GM19452 (cell line): ENCODE results near the gene CPA1.

Experiments used
- ATAC-seq: cut with Tn5 transposase; IDR thresholded peaks from one replicate; pipeline ENCODE4 v1.9.1; 2021; ENCODE audit not compliant: unreplicated experiment

Gene CPA1

DNA sequence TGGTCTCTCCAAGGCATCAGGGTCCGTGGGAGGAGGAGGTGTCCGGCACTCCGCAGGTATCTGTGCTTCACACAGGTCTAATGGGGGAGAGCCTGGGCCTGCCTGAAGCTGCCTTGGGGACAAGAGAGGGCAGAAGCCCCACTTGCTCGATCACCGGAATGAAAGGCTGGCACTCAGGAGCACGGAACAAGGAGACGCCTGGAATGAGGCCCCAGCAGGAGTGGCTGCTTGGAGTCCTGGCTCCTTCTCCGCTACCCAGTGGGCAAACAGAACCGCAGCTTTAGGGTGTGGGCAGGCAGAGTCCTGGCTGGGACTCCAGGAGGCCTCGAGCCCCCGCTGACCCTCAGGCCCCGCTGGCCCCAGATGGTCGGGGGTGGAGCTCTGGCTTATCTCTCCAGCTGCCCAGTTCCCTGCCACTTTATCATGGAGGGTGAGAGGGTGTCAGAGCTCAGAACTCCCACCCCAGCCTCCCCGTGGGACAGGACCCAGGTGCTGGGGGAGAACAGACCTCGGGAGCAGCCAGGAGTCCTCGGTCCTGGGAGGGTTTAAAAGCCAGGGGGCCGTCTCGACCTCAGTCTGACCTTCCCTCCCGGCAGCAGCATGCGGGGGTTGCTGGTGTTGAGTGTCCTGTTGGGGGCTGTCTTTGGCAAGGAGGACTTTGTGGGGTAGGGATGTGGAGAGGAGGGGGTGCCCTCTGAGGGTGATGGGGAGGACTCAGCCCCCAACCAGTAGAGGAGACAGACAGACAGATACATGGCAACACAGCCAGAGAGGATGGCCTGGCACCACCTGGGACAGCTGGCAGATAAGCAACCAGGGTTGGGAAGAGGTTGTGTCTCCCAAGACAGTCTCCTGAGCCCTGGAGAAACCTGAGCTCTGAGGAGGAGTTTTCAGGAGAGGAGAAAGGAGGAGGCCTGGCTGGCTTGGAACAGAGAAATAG lies at the start of gene CPA1:
Gene CPA1, plus strand, starts transcription at position 574 of the 940 bp plus-strand sequence. Its CDS starts 27 bp downstream, at position 601.
- ATAC-seq, result no peak

DNA sequence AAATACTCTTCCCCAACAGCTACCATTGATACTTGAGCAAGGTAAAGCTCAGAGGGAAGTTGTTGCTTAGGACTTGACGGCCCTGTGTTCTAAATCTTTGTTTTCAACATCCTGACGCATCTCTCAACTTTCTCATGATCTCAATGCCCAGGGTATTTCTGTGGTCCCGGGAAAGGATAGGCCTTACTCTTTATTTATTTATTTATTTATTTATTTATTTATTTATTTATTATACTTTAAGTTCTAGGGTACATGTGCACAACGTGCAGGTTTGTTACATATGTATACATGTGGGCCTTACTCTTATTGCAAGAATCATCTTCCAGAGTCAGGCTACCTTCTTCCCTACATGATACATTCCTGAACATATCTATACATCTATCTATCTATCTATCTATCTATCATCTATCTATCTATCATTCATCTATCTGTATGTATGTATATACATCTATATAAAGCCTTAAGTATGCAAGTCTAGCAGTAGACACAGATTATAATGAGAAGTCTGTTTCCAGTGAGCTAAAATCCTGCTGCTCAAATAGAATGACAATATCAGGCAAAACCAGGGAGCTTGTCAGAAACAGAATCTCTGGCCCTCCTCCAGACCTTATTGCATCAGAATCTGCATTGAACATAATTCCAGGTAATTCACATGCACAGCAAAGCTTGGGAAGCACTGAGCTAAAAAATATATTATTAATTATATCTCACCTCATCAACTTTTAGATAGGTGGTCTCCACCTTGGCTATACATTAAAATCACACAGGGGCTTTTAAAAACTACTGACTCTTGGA lies 47.8 kb upstream of the CPA1 start:
- no peak for ATAC-seq

DNA sequence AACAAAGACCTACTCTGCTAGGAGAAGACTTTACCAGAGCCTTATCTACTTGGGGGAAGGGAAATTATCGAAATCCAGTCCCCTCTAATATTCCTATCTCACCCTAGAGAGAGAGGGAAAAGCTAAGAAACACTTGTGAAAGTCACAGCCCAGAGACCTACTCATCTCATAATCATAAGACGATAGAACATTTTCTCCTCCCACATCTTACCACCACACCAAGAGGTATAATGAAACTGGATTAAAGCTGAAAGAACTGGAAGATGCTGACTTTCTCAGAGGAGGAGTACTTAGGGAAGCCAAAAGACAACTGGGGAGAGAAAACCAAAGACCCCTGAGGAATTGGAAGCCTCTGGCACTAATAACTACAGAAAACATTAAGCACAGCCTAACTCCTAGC lies 46.5 kb upstream of the CPA1 start:
- ATAC-seq, result no peak

DNA sequence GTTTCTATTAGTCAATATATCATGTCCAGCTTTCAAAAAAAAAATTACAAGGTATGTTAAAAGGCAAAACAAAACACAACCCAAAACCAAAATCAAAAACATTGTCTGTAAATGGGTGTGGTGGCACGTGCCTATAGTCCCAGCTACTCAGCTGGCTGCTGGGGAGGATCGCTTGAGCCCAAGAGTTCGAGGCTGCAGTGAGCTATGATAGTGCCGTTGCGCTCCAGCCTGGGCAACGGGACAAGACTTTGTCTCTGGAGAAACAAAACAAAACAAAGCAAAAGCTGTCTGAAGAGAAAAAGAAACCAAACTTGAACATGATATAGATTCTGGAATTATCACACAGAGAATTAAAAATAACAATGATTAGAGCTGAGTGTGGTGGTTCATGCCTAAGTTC lies 46.0 kb upstream of the CPA1 start:
- ATAC-seq, result no peak

DNA sequence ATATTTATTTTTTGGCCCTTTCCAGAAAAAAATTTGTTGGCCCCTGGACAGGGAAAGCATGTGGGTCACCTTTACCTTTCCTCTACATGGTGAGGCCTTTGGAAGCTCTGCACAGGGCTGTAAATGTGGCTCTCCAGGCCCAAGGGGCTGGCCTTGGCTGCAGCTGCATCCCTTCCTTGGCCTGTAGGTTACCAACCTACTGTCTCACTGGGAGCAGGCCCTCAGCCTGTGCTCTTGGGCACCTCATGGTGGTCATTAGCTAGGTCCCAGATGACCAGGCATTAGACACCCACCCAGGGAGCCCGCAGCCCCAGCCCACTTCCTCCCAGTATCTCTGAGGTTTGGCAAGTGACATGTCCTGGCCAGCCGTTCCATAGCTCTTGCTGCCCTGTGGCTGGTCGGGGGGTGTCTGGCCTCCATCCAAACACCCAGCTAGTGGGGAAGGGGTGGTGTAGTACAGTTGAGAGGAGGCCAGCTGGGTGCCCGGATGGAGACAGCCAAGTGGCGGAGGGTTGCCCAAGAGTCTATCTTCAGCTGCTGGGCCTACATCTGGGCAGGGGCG lies 42.8 kb upstream of the CPA1 start:
- no peak for ATAC-seq

DNA sequence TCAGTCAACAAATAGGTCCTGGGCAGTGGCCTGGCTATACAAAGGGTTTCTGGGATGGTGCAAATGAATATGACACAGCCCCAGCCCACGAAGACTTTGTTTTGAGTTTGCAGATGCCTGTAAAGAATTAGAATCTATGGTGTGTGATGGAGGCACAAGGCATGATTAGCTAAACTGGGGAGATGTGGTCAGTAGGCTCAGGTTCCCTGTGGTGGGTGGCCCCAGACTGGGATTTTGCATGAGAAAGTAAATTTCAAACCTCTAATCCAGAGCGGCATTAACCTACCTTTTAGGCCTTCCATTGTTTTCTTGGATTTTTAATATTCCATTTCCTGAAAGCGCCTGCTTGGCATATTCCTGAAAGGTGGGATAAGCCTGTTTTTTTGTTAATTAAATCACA lies 42.1 kb upstream of the CPA1 start:
- no peak for ATAC-seq

DNA sequence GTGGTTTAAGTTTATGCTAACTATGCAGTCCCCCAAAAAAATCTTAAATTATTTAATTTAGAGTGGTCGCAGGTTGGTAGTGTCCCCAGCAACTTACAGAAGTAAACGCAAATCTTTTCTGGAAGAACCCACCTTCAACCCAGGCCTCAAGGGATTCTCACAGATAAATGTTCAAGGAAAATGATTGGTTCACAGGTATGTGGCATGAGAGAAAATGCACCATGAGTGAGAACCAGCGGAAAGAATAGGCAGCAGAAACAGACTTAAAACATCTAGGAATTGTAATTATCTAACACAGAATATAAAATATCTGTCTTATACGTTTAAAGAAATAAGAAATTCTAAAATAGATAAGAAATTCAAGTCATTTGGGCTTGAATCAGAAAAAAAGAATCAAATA lies 38.4 kb upstream of the CPA1 start:
- ATAC-seq, result no peak

DNA sequence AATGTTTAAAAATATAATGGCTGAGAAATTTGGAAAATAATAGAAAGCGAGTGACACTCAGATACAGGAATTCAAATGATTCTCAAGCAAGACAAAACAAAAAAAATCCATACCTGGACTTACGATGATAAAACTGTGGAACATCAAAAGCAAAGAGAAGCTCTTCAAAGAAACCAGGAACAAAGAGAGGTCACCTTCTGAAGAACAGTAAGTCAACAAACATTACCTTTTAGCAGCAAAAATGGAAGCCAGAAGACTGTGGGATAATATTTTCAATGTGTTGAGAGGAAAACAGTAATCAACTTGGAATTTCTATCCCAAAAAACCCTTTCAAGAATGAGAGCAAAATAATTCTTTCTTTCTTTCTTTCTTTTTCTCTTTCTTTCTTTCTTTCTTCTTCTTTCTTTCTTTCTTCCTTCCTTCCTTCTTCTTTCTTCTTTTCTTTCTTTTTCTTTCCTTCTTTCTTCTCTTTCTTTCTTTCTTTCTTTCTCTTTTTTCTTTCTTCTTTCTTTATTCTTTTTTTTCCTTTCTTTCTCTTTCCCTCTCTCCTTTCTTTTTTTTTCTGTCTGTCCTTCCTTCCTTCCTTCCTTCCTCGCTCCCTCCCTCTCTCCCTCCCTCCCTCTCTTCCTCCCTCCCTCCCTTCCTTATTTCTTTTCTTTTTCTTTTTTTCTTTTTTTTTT lies 37.5 kb upstream of the CPA1 start:
- no peak for ATAC-seq

DNA sequence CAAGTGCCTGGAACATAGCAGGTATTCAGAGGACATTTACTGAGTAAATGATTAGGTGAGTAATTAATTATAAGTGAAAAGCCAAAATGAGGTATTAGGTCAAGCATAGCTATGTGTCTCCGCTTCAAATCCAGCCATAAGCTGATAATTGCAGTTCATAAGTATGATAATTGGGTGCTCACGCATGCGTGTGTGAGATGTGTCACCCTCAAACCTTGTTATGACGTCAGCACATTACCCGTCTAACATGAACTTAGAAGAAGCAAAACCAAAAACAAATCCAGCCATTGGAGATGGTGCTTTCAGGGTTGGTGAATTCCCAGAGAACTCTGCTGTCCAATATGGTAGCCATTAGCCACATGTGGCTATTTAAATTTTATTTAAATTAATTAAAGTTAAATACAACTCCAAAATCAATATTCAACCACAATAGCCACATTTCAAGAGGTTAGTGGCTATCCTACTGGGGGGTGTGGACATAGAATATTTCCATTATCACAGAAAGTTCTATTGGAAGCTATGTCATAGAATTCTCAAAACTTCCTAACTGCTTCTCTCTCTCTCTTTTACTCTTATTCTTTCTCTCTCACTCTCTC lies 35.9 kb upstream of the CPA1 start, which contains the start of gene CPA5:
Gene CPA5, plus strand, starts transcription at position 546 of the 596 bp plus-strand sequence. CDS start 1,670 bp downstream, outside the sequence.
- ATAC-seq, result no peak

DNA sequence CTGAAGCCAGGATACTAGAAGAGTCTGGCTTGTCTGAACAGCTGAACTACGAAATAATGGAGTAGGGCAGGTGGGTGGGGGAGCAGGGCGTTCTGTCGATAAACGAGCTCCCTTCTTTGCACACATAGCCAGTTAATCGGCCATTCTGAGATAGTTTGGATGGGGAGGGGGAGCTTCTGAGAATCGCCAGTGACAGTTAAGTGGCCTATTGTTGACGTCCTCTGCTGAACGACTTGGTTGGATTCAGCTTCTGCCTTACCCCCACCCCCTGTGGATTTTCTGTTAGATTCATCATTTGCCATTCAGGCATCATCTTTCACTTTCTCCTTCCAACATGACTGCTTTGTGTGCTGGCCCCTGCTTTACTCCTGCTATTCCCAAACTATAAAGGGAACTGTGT lies 35.2 kb upstream of the CPA1 start:
- no peak for ATAC-seq

DNA sequence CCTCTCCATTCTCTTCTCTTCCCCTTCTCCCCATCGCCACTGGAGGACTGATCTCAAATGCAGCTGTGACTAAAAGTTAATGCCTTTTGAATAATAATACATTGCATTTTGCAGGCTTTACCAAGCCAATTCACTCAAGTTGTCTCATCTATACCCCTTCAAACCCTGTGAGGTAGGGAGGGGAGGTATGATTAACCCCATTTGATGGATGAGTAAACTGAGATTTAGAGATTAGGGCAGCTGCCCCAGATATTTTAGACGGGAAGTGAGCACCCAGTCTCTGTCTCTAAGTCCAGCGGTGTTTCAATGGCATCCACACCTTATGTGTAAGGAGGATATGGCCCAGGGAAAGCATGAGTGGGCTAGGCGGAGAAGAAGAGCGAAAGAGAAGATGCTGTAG lies 34.6 kb upstream of the CPA1 start:
- no peak for ATAC-seq

DNA sequence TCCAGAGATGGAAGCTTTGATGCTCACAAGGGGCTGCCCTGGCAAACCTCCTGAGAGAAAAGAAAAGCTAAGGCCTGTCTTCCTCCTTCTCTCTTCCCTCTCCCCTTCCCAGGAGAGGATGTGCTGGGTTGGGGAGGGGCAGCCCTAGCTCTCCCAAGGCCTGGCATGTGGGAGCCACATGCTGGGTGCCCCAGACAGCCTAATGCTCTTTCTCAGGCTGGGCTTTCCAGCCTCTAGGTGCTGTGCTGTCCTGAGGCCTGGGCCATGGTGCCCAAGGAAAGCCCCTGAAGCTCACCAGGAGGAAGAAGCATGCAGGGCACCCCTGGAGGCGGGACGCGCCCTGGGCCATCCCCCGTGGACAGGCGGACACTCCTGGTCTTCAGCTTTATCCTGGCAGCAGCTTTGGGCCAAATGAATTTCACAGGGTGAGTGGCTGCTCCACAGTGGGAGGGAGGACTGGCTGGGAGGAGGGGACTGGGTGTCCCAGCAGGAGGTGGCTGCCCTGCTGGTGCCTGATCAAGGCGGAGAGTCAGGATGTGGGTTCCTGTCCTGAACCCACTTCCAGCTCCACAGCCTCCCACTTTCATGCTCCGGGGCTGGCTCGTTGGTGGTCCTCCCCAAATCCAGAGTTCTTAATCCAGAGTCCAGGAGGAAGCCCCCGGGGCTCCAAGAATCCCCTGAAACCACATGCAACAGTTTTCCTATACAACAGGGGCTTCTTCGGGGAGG lies 34.0 kb upstream of the CPA1 start:
- no peak for ATAC-seq

DNA sequence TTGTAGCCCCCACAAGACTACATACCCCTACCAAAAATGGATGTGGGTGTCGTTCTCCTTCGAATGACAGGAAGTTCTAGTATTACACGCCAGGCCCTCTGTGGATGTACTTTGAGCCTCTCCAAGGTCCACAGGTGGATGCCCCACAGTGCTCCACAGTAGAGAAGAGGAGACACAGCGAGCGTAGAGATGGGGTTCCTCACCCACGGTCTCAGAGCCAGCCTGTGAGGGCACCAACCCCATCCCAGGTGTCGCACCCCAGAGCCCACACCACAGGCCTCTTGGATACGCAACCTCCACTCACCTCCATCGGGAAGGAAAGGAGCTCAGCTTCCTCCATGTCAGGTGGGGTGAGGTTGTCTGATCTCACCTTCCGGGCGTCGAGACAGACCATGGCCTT lies 33.4 kb upstream of the CPA1 start:
- ATAC-seq, result no peak

DNA sequence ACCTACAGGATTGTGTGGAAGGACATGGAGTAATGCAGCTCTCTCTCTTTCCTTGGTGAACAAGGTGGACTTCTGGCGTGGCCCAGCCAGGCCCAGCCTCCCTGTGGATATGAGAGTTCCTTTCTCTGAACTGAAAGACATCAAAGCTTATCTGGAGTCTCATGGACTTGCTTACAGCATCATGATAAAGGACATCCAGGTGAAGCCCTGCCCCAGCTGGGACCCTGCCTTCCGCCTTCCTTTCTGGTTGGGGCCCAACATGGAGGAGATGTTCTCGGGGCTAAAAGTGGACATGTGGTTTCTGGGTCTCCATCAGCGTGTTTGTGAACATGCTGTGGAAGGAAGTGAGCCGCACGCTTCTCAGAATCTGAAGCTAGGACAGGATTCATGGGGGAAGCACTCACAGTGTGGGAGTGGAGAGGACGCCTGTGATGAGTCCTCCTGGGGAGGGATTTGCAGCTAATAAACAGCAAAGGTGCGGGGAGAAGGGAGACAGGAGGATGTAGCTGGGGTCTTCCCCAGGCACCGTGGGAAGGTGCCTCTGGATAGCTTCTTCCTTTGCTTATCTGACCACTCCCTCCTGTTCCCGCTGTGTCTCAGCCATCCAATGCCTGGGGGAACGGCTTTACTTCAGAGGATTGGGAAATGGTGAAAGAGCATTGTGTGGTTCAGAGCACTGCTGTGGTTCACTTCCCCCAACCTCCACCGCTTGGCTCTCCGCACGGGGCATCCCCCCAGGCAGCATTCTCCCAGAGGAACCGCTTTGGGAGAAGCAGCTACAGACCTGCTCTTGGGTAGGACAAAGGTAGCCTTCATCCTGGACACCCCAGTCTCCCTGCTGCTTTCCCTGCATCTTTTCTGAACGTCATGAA lies 30.1 kb upstream of the CPA1 start:
- no peak for ATAC-seq

DNA sequence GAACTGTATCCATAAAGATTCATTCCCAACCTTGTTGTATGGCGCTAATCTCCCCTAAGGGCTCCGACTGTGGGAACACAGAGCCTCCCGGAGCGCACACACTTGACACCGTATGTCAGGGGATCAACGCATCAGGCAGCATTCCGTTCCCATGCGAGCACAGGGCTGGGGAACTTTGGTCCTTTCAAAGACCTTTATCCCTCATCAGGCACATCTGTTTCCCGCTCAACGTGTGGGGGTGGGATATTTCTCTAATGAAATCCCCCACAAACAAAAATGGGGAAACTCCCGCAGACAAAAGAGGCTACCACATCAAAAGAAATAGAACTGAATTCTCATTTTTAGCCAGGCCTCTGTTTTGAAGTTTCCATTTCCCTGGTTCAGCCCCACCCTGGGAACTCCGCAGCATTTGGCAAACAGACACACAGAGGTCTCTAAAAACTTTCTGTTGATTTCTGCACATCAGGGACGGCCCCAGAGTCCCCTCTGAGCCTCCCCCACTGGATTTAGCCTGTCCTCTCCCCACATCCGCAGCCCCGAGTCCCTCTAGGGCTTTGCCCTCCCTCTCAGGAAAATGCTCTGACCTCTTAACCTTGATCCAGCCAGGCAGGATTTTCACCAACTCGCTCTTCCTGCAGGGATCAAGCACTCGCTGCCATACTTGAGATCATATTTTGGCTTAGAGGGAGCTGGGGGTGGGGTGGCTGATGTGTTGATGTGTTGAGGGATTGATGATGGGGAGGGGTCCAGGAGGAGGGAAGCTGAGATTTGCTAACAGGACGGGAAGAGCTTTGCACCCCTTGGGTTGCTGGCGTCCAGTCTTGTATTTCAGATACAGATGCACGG lies 29.1 kb upstream of the CPA1 start:
- no peak for ATAC-seq

DNA sequence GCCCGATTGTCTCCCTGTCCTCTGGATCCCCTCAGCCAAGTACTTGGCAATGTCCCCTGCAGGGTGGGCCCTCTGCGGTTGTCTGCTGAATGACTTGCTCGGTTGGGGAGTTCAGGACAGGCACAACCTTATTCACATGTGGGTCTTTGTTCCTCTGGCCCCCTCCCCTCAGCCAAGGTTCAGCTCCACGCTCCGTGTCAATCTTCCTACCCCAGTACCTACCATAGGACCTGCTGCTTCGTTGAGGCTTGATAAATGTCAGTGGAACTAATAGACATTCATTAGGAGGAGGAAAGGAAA lies 28.6 kb upstream of the CPA1 start:
- ATAC-seq, result no peak

DNA sequence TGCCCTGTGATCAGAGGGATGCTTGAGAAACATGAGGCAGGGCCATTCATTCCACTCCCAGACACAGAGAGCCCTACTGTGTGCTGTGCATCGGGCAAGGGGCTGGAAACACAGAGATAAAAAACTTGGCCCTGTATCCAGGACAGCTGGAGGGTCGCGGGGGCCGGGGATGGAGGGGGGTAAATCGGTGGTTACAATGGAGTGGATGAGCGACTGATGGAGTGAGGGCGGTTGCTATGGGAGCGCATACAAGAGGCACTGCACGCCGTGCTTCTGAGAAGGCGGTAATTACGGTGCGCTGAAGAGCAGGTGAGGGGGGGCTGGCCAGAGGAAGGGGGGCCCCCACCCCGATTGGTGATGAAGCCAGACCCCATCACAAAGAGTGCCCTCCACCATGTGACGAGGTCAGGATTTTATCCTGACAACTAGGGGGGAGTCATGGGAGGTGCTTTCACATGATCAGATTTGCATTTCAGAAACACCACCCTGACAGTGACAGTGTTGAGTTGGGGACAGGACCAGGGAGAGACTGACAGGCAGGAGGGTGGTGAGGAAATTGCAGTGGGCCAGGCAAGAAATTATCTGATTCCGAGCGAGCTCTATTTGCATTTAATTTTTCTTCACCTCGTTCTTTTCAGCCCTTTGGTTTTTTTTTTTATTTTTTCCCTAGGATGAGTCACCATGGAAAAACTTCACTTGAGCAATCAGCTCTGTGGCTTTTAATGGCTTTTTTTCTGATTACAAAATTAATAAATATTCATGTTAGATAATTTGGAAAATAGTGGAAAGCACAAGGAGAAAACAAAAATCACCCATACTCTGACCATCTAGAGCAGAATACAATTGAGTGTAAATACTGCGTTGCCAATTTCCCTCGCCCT lies 27.9 kb upstream of the CPA1 start:
- ATAC-seq, result no peak
